Measurements from ENCODE around the gene DPYD.

DPYD gene

DNA sequence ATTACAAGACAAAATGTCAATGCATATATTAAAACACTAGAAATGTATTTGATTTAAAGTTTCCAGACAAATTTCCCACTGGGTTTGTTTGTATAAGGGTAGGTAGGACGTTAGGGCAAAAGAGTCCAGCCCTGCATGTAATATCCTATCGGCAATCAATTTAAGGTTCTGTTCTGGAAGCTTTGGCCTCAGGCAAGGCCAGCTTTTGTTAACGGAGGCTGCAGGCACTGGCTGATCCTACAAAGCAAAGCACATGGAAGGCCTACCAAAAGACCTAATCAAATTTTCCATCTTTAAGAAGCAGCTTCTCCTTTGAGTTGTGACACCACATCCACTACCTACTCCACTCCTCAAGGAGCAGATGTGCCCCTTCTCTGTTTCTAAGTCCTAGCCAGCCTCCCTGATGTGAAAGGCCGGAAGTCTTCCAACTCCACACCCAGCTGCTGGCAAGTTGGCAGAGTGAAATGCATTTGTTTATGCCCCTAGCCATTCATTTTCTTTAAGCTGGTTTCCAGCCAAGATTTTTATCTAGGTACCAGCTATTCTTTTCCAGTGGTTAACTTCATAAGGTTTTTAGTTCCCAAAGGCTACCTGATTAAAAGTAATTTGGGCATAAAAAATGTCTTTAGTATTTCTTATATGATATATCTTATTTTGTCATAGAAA is 746.7 kb downstream of the DPYD start:
- no peak for DNase-seq

DNA sequence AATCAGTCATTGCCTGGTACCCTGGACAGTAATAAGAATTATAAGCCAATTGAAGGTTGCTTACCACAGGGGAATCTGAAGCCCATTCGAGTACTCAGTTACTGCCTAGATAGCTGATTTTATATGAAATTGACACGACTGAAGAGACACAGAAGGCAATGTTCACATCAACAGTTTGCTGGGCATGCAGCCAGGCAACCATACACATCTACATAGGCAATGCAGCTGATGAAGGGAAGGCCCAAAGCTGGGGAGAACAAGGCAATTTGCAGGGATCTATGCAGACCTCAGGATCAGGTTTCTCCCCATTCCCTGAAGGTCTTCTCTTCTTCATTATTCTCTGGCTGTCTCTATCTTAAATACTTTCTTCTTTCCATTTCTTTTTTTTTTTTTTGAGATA is 750.5 kb downstream of the DPYD start:
- DNase-seq: no peak

DNA sequence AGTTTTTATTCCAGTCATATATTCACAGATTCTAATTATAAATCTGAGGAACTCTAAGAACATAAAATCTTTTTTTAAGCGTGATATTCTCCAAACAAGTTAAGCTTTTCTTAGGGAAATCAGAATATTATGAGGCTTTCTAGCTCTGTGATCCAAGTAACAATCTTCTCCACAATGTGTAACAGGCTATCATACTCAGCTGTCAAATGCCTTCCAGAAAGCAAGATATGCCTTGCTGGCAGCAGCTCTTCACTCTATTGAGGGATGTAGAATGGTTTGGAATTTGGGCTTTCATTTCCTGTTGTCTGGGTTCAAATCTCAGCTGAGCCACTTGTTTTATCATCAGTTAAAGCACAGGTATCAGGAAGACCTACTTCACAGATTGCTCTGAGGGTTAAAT is 752.8 kb downstream of the DPYD start:
- no peak for DNase-seq

DNA sequence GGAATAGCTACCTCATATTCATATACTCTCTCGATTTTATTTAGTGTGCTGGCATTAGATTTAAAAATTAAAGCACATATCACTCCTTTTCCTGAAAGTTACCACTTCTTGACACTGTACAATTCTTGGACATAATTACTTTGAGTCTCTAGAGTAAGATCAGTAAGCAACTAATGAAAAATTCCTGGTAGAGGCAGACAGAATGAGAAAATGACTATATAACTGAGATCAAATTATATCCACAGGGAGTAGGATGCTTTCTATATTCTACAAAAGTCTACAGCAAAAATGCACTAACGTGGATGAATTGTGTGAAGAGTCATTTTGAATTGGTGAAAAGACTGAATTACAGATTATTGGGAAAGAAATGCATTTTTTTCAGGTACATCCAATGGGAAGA is 753.6 kb downstream of the DPYD start:
- no peak for DNase-seq

DNA sequence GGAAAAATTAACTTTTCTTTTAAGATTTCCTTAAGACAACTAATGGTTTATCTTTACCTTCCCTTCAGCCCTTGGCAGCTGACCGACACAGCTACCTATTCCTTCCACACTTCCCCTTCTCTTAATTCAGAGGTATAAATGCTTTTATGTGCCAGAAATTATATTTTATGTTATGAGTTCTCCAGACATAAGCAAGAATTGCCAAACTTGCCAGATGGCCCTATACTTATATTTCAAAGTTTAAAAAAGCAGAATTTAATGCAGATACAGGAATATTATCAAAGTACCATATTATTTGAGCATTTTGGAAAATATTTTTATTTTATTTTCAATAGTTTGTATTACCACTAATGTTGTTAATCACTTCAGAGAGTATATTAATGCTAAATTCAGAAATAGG is 754.2 kb downstream of the DPYD start:
- DNase-seq: no peak

DNA sequence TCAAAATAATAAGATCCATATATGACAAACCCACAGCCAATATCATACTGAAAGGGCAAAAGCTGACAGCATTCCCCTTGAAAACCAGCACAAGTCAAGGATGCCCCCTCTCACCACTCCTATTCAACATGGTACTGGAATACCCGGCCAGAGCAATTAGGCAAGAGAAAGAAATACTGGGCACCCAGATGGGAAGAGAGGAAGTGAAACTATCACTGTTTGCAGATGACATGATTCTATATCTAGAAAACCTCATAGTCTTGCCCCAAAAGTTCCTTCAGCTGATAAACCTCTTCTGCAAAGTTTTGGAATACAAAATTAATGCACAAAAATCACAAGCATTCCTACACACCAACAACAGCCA is 756.6 kb downstream of the DPYD start:
- DNase-seq: no peak

DNA sequence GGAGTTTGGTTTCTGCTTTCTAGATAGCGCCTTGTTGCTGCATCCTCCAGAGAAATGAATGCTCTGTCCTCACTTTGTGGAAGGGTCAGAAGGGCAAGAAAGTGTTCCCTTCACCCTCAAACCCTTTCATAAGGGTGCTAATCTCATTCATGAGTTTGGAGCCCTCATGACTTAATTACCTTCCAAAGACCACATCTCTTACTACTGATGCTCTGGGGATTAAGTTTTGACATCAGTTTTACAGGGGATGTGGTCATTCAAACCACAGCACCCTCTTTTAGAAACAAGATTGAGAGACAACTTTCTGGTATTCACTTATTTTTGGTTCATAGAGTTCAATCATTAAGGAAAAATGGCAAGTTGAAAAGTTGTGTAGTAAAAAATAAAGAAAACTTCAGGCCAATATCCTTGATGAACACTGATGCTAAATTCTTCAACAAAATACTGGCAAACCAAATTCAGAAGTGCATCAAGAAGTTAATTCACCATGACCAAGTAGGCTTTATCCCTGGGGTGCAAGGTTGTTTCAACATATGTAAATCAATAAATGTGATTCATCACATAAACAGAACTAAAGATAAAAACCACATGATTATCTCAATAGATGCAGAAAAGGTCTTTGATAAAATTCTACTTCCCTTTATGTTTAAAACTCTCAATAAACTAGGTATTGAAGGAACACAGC is 757.1 kb downstream of the DPYD start:
- no peak for DNase-seq

DNA sequence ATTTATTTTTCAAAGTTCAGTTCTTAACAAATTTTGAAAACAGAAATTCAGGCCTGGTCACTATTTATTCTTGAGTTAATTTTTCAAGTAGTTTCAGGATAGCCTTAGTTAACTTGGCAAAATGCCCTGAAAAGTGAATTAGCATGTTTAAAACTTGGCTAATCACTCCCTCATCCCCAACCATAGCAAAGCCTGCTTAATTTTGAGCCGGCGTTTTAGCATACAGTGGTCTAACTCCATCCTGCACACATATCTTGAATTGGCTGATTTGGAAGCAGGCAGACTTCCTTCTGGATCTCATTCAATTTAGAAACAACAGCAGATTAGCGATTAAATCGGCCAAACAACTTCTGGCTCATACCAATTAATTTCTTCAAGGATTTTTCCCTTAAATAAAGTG is 760.0 kb downstream of the DPYD start:
- no peak for DNase-seq

DNA sequence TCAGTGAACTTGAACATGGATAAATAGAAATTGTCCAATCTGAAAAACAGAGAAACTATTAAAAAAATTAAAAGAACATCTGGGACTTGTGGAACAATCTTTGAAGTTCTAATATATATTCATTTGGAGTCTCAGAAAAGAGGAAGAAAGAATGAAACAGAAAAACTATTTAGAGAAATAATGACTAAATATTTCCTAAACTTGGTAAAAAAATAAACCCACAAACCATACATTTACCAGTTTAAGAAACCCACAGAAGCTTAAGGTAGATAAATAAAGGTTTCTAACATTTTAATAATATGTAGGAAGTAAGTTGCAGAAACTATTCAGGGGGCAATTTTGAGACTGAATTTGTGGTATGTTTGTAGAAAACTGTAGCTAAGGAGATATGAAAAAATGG is 761.5 kb downstream of the DPYD start:
- no peak for DNase-seq

DNA sequence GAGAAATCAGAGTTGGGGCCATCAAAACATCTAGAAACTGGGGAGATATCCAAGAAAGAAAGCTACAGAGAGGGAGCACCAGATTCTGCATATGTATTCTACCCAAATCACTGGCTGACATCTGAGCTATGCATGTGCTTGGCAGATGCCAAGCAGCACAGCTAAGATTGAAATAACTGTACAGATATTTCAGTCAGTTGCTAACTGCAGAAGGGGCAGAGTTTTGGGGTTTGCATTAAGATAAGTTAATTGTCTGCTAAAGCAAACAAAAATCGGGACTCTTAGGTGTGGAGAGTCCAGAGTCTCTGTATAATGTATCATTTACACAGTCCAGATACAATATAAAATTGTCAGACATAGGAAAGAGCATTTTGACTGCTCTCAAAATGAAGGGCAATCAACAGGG is 762.1 kb downstream of the DPYD start:
- no peak for DNase-seq

DNA sequence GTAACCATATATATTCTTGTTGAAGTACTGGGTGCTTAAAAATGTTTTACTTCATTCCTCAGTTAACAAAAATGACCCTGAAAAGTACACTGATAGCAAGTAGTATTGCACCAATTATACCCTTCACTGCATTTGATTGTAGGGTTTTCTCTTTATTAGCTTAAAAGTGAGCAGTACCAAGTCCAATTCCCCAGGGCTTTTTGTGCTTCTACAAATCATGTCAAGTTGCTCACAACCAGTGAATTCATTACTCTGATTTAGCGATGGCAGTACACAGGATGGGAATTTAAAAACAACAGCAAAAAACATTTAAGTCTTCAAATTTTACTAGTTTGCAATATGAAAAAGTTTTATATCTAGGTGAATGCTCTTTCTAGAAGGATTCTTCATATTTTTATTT is 762.8 kb downstream of the DPYD start:
- no peak for DNase-seq

DNA sequence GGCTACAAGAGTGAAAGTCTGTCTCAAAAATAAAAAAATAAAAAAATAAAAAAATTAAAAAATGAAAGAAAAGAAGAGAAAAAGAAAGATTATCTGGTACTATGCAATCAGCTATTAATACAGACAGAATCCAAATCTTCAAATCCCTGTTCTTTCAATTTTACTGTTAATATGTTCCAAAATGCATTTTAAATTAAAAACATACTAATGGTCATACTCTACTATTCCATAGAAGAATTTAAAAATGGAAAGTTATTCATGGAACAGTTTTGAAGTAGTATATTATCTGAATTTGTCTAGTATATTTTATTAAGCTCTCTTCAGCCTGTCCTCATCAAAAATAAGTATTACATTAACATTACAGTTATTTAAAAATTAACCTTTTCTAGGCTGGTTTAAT is 769.2 kb downstream of the DPYD start:
- no peak for DNase-seq

DNA sequence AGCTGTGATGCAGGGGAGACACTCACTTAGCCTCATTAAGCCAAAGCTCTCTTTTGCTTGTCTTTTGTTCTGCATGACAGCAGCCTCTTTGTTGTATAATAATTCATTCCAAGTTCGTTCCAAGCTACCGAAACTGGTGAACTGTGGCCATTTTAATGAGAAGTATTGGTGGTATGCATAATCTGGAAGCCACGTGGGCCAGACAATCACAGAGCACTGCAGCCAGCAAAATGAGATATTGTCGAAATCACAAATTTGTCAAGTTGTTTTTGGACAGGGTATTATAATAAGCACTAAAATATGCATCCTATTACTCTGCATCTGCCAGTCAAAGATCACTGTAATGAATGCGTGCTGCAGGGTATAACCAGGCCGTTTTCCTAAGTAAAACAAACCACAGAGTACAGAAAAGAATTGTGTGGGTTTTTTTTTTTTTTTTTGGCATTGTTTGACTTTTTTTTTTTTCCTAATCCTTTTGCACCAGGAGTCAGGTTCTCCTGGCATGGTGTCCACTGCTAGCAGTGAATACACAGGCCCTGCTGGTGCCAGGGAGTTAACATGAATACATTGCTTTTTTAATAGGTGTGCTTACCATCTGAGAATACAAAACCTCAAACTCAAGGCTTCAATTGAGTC is 775.4 kb downstream of the DPYD start:
- no peak for DNase-seq

DNA sequence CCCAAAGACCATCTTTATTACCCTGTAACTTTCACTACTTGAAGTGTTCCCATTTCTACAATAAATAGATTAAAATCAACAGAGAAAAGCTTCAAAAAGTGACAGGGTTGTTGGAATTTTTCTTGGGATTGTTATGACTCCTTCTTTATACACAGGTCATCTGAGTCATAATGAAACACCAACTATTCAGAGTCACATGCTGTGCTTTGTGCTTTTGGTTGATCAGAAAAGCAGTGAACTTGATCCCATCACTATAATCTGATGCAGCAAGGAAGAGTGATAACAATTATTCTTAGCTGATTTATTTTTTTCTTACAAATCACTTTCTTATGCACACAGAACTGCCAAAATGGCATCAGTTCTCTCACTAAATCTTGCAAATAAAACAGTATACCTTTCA is 776.3 kb downstream of the DPYD start:
- DNase-seq: no peak

DNA sequence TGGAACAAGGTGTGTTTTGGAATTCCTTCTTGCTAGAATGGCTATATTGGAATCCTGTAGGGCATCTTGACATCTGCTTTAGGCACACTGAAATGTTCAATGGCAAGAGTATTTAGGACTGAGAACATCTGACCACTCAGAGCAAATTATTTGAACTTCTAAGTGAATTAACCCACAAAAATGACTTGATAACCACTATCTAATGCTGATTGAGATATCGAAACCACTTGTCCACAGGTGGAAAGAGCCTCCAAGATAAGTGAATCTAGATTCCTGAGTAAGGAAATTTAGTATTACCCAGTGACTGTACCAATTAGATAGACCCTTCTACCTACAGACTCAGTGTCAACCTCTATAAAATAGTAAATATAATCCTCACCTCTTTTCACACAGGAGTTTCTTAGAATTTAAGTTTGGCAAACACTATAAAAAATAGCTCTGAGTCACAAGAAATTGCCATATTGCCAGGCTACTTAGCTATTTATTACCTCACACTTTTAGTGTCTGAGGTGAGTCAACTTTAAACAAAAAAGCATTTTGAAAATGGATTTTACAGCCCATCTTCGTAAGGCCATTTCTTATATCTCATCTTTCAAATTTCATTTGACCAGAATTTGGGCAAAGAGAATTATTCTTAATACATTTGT is 777.5 kb downstream of the DPYD start:
- DNase-seq: no peak

DNA sequence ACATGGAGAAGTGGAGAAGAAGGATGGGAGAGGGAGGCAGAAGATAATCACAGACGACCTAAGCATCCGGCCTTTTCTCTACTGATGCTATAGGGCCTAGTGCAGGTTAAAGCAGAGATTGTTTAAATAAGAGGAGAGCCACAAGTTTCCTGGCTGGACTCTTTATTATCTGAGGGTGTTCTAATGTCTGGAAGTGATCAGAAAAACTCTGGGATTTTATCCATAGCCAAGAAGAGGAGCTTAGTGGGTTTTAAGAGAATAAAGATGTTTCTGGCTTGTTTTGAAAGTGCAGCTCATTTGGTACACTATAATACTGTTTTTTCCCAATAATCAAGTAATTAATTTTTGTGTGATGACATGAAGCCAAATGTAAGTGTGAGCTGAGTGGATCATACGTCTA is 780.2 kb downstream of the DPYD start:
- DNase-seq: no peak

DNA sequence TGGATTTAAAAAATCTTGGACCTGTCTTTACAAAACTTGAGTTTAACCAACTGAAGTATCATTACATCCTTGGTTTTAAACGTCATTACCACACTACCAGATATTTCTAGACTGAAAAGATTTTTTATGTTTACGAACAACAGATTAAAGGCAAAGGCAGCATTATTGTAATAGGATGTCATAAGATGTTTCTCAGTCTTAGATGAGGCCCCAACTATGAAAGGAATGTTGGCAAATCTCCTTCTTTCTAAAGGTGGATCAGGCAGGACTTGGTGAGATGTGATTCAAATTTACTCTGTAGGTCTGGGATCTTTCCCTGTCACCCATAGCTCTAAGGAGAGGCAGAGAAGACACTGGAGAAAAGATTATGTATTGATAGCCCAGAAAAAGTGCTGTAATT is 781.3 kb downstream of the DPYD start:
- DNase-seq: no peak

DNA sequence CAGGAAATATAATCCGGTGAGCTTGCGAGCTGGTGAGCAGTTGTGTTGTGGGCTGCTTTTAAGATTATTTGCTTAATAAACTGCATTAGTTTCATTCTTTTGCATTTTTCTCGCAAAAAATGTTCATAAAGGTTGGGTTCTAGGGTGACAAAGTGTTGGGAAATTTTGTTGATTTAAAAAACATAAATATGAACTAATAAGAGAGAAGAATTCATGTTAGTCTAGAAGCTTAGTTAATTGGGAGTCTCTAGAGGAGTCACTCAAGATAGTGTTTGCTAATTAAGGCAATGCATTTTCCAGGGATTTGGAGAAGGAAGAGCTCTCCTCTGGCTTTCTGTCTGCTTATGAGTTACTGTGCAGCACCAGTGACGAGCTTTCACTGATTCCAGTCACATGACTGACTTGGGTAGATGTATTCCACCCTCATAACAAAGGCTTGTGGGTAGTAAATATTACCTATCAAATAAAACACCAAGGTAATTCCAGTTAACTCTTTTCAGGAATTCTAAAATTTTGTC is 782.3 kb downstream of the DPYD start:
- DNase-seq: no peak

DNA sequence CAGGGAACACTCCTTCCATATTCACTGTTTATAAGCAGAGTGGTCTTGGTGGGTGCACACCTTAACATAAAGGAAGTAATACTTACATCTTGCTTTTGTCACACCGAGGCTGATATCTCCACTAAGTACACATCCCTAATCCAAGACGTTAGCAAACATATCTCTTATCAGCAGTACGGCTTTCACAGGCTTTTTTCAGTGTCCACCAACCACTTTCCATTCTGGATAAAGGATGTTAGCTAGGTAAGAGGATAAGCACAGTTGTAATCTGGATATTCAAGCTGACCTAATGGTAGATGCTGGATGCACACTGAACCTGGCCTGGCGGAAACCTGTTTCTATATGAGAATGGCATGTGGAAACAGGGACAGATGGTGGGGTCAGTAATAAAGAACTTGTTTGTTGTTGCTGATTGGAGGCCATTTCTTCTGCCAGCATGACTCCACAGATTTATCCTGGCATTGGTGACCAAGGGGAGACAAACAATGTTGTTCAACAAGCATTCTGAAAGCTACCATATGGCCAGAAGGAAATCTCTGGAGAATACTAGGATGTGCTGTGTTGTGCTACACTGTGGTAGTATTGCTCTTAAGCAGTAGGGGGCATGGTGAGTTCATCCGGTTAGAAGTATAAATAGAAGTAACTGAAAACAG is 782.8 kb downstream of the DPYD start:
- DNase-seq: no peak

DNA sequence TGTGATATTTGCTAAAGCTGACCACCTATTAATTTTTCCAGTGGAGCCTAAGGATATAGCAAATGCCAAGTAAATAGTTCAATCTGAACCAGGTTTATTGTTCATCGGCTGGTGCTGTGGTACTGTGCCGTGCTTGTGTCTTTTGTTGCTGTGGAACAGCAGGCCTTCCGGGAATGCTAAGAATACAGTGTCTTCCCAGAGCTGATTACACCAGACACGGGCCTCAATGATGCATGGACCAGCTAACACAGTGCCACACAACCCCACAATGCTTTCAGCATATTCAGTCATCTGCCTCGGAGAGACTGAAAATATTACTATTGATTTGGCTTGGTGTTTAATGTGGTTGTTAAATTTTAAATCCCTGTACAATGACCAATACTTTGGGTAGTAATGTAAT is 783.8 kb downstream of the DPYD start:
- no peak for DNase-seq

DNA sequence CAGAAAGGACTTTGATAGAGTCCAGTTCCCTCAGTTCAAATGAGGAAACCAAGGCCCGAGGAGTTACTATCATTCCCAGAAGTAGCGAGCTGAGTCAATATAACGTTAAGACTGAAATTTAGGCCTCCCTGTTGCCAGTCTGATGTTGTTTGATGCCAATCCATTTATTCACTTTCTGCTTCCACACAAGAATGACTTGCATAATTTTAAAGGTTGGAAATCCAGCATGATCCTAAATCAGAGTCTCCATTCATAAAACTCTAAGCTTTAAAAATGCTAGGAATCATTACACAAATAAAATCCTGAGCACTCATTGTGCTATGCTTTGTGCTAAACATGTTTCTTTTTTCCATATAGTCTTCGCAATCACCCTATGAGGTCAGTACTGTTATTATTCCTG is 784.9 kb downstream of the DPYD start:
- DNase-seq: no peak

DNA sequence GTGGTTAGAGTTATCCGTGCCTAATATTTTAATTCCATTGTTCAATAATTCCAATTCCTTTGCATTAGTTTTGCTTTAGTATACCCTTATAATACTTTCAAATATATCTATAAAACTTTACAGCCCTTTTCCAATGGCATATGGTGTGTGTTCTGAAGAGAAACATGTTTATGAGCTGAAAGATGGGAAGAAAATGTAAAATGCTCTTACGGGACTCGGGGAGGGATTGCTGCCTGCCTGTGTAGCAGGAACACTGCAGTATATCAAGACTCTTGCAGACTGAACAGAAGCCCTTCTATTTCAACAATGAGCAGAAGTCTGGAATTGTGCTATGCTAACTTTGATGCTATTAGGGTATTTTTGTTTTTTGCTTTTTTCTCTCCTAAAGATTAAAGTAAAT is 792.4 kb downstream of the DPYD start:
- DNase-seq: no peak

DNA sequence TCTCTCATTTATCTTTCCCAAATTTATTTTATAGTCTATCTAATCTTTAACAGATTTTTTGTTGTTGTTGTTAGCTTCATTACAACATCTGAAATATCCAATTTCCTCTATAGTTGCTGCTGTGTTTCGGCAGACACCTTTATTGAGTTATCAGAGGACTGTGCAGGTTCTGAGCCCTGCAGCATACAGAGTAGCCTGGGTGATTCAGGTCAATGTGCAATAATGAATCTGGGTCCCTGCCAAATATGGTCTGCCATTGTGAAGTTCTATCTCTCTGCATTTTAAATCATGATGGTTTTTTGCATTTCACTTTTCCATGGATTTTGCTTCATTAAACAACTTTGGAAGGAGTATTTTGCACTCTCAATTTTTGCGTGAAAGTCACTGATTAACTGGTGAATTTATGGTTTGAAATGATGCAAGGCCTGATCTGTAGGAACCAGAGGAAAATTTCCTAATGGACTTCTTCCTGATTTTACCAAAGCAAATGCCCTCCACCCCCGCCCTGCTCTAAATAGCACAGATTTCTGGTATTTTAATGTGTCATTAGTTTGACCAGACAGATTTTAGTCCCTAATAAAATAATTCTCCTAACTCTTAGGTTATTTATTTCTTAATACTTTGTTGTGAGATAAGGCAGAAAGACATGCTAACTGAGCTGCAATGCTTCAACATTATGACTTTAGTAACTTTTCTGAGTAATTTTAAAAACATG is 797.0 kb downstream of the DPYD start:
- DNase-seq: no peak
